A549 (cell line): Measurements from ENCODE around the gene EMB. TPM values are rescaled to one million over a fixed set of nuclear protein-coding genes. Genes with fewer than 3 reads are reported as not detected.
"Not testable (repeated sequence)": the region's sequence is repeated elsewhere in the genome, so short reads cannot be mapped to it uniquely, and the experiment has no call there.

Source experiments
- ATAC-seq, 2 experiments: fragments of 200-7000 bp in 1 of 2; fragments of >200 bp in 1 of 2; cut with Nextera tagmentation in 1 of 2; cut with Tn5 transposase in 1 of 2; 3 replicates each; pipeline versions ENCODE4 v1.8.0 to v1.9.1; 2018 to 2020; ENCODE audit warnings: mild to moderate bottlenecking in 1 of 2, moderate library complexity in 1 of 2
- CTCF ChIA-PET: fragments of 300-600 bp; sonication (Branson Sonifier 250); formaldehyde crosslinking; extraction: SDS; loops from one replicate; lab custom pipeline; 2021; ENCODE audit warnings: antibody characterized with exemption, inconsistent platforms; lab: Yijun Ruan, JAX
- POLR2A ChIA-PET: fragments of 350-600 bp; formaldehyde crosslinking; extraction: SDS; loops from one replicate; lab custom pipeline; 2021; ENCODE audit warnings: antibody characterized with exemption, inconsistent platforms; lab: Yijun Ruan, JAX
- DNase-seq, 2 experiments: peaks; one replicate each; pipeline versions ENCODE4 v3.0.0 to v3.0.0-alpha.2; 2011 to 2016; ENCODE audit warnings: low read depth in 1 of 2, low spot score in 1 of 2
- FAIRE-seq: peaks from 2 replicates; lab custom pipeline; 2011; peaks lifted over from hg19 to GRCh38; lab: Jason Lieb, UNC
- H3K27ac ChIP-seq, 2 experiments: fragments of >200 bp; sonication (Bioruptor Twin); formaldehyde crosslinking; 3 replicates each; pipeline ENCODE4 v1.5.1; 2016 to 2017
- H3K4me1 ChIP-seq: fragments of >200 bp; sonication (Bioruptor Twin); formaldehyde crosslinking; 3 replicates; pipeline ENCODE4 v1.6.1; 2016
- H3K4me2 ChIP-seq: fragments of >200 bp; sonication (Bioruptor Twin); formaldehyde crosslinking; 3 replicates; pipeline ENCODE4 v1.6.1; 2016
- H3K4me3 ChIP-seq: fragments of >200 bp; sonication (Bioruptor Twin); formaldehyde crosslinking; 3 replicates; pipeline ENCODE4 v1.5.1; 2016
- H3K9me3 ChIP-seq: fragments of >200 bp; sonication (Bioruptor Twin); formaldehyde crosslinking; 3 replicates; pipeline ENCODE4 v1.6.1; 2016
- BHLHE40 ChIP-seq: IDR thresholded peaks from 2 replicates; pipeline ENCODE4 v1.6.1; 2012; ENCODE audit warnings: low read depth, low read length, inconsistent platforms
- CBX2 ChIP-seq: fragments of 200-600 bp; sonication (generic); IDR thresholded peaks from 2 replicates; pipeline ENCODE4 v1.6.1; 2016; ENCODE audit warnings: low read depth, mild to moderate bottlenecking, borderline replicate concordance
- CBX8 ChIP-seq: fragments of 200-600 bp; sonication (generic); IDR thresholded peaks from 2 replicates; pipeline ENCODE4 v1.6.1; 2016
- CEBPB ChIP-seq, 2 experiments: fragments of >200 bp in 1 of 2; sonication (Bioruptor Twin) in 1 of 2; formaldehyde crosslinking in 1 of 2; IDR thresholded peaks; 2 replicates each; pipeline ENCODE4 v1.6.1; 2012 to 2016
- CHD4 ChIP-seq: fragments of 200-600 bp; sonication (generic); IDR thresholded peaks from 2 replicates; pipeline ENCODE4 v1.6.1; 2016; ENCODE audit warnings: antibody characterized with exemption, mild to moderate bottlenecking, borderline replicate concordance
- EHF ChIP-seq: fragments of 250-450 bp; sonication (Bioruptor Pico); IDR thresholded peaks from 2 replicates; pipeline ENCODE4 v1.5.0; 2020; ENCODE audit warnings: mild to moderate bottlenecking
- ELK1 ChIP-seq: fragments of 150-350 bp; IDR thresholded peaks from 2 replicates; pipeline ENCODE4 v1.6.1; 2014; ENCODE audit warnings: low read depth, mild to moderate bottlenecking, low read length
- FOXS1 ChIP-seq: fragments of 250-450 bp; sonication (Bioruptor Pico); IDR thresholded peaks from 2 replicates; pipeline ENCODE4 v1.5.0; 2020; ENCODE audit warnings: mild to moderate bottlenecking, moderate library complexity
- GATA3 ChIP-seq: IDR thresholded peaks from 2 replicates; pipeline ENCODE4 v1.6.1; 2012; ENCODE audit warnings: borderline replicate concordance
- HDAC2 ChIP-seq: fragments of 200-600 bp; sonication (generic); IDR thresholded peaks from 2 replicates; pipeline ENCODE4 v1.6.1; 2016
- JUN ChIP-seq, 2 experiments: fragments of >200 bp; sonication (Bioruptor Twin); formaldehyde crosslinking; IDR thresholded peaks; 2 replicates in 1 of 2; 3 replicates in 1 of 2; pipeline ENCODE4 v1.6.1; 2016 to 2017
- JUNB ChIP-seq: fragments of >200 bp; sonication (Bioruptor Twin); formaldehyde crosslinking; IDR thresholded peaks from 2 replicates; pipeline ENCODE4 v1.6.1; 2016
- KDM1A ChIP-seq: fragments of 200-600 bp; sonication (generic); IDR thresholded peaks from 2 replicates; pipeline ENCODE4 v1.6.1; 2016; ENCODE audit warnings: low read depth, mild to moderate bottlenecking
- MAZ ChIP-seq: fragments of 150-350 bp; IDR thresholded peaks from 2 replicates; pipeline ENCODE4 v1.6.1; 2014; ENCODE audit warnings: antibody characterized with exemption, low read depth, low read length, borderline replicate concordance
- PHF8 ChIP-seq: fragments of 200-600 bp; sonication (generic); IDR thresholded peaks from 2 replicates; pipeline ENCODE4 v1.6.1; 2016; ENCODE audit warnings: low read depth, mild to moderate bottlenecking, antibody characterized with exemption, moderate library complexity, borderline replicate concordance
- POLR2A ChIP-seq: IDR thresholded peaks from 2 replicates; pipeline ENCODE4 v1.6.1; 2012; ENCODE audit warnings: mild to moderate bottlenecking, low read length
- RCOR1 ChIP-seq: fragments of 150-350 bp; IDR thresholded peaks from 2 replicates; pipeline ENCODE4 v1.6.1; 2014; ENCODE audit warnings: antibody characterized with exemption, low read length, low read depth
- TFCP2L1 ChIP-seq: fragments of 250-450 bp; sonication (Bioruptor Pico); IDR thresholded peaks from 2 replicates; pipeline ENCODE4 v1.5.0; 2021; ENCODE audit warnings: mild to moderate bottlenecking
- USF2 ChIP-seq: fragments of 450-650 bp; IDR thresholded peaks from 2 replicates; pipeline ENCODE4 v1.6.1; 2014; ENCODE audit warnings: antibody characterized with exemption
- ZFP36 ChIP-seq: fragments of 450-650 bp; IDR thresholded peaks from 2 replicates; pipeline ENCODE4 v1.6.1; 2014; ENCODE audit warnings: borderline replicate concordance; ENCODE audit not compliant: partially characterized antibody
- WGBS: methylation state at CpG from one replicate; pipeline ENCODE4 v1.1.6; 2017; ENCODE audit errors: missing lambda C conversion rate; 5-methylcytosine and 5-hydroxymethylcytosine counted together
- polyA plus RNA-seq, 4 experiments: library from polyadenylated mRNA; depleted of rRNA in 3 of 4; stranded (reverse); fragments of >200 nt; fragmentation: RNase III in 1 of 4; extraction: RNeasy Plus Mini Kit Qiagen cat#74134 plus additional on column Dnase treatment in 1 of 4; gene quantifications; 2 replicates in 3 of 4; 3 replicates in 1 of 4; pipeline ENCODE4 v1.2.3, GENCODE V29; 2011 to 2017

Gene EMB
- polyA plus RNA-seq, 2 of the 4 experiments (the other 2 are of a cell fraction), result 5.2 to 11.9 TPM

- Histone ChIP-seq H3K4me2 (no peak overlapping the region), H3K4me3 (no peak overlapping the region), H3K27ac (no peak overlapping the region), H3K9me3 (no peaks in the 10 kb centered on the region), H3K4me1 (no peaks in the 10 kb centered on the region)
- no peak for TF ChIP-seq PHF8
- no peak for TF ChIP-seq ZFP36
- no peak for TF ChIP-seq BHLHE40
- TF ChIP-seq ELK1, result no peak
- TF ChIP-seq KDM1A, result no peak
- no peak for TF ChIP-seq USF2
- TF ChIP-seq GATA3, result no peak
- TF ChIP-seq TFCP2L1 (CRISPR knock-in tag), result no peak
- TF ChIP-seq CBX2, result no peak
- TF ChIP-seq RCOR1, result no peak
- TF ChIP-seq HDAC2, result no peak
- no peak for TF ChIP-seq FOXS1 (CRISPR knock-in tag)
- no peak for TF ChIP-seq POLR2A
- no peak for TF ChIP-seq MAZ
- no peak for TF ChIP-seq JUNB
- TF ChIP-seq EHF (CRISPR knock-in tag), result no peak
- ATAC-seq (no peak), DNase-seq (no peak), FAIRE-seq (no peak)
- ChIA-PET CTCF (no interaction called here), POLR2A (no interaction called here)
- WGBS, result 34% methylated on average over 1 of the region's 1 CpG
These were observed 34.2 kb downstream of the EMB start for GRCh38 chr5:50406877-50407276.

GRCh38 chr5:50401336-50401735 is 39.8 kb downstream of the EMB start:
- Histone ChIP-seq H3K4me2 (no peak overlapping the region), H3K4me1 (no peaks in the 10 kb centered on the region), H3K4me3 (no peak overlapping the region), H3K27ac (no peak overlapping the region), H3K9me3 (no peaks in the 10 kb centered on the region)
- no peak for DNase-seq
- 18% methylated on average over 3 of the region's 3 CpGs for WGBS
- TF ChIP-seq CHD4 (no peak), USF2 (no peak), EHF (CRISPR knock-in tag) (no peak), JUN (IDR thresholded peaks at IDR 0.05) (no peak), CEBPB (IDR thresholded peaks at IDR 0.05) (no peak), CBX8 (no peak)
- CTCF ChIA-PET, result no interaction called here
- POLR2A ChIA-PET, result no interaction called here
- no peak for FAIRE-seq
- ATAC-seq, result no peak

- H3K4me1 ChIP-seq, CTCF ChIA-PET, H3K4me2 ChIP-seq, H3K27ac ChIP-seq, H3K9me3 ChIP-seq: not testable (repeated sequence)
- FAIRE-seq (peak; percentile 18), DNase-seq (peak in 1 of 2 experiments; percentile 5)
- 12% methylated on average over 2 of the region's 2 CpGs for WGBS
- peak; percentile 20; the same call in 1 of the 2 replicates for TF ChIP-seq JUNB
- TF ChIP-seq, all 56 proteins: peak for 1; not testable (repeated sequence) for 55
- POLR2A ChIA-PET, H3K4me3 ChIP-seq, ATAC-seq: not testable (repeated sequence)
These were observed 47.0 kb downstream of the EMB start for GRCh38 chr5:50393925-50394609.

- DNase-seq, H3K9me3 ChIP-seq, H3K4me2 ChIP-seq, H3K27ac ChIP-seq, CTCF ChIA-PET, FAIRE-seq, H3K4me3 ChIP-seq, H3K4me1 ChIP-seq, POLR2A ChIA-PET, ATAC-seq: not testable (repeated sequence)
- WGBS, result 22% methylated on average over 3 of the region's 3 CpGs
These were observed 48.8 kb downstream of the EMB start for GRCh38 chr5:50392289-50392688.

GRCh38 chr5:50384381-50384780 is 56.7 kb downstream of the EMB start:
- H3K9me3 ChIP-seq, H3K4me1 ChIP-seq, H3K27ac ChIP-seq, POLR2A ChIA-PET, ATAC-seq, CTCF ChIA-PET, DNase-seq, H3K4me3 ChIP-seq, H3K4me2 ChIP-seq, FAIRE-seq: not testable (repeated sequence)
- 6% methylated on average over 2 of the region's 2 CpGs for WGBS

- DNase-seq, H3K4me2 ChIP-seq, FAIRE-seq, ATAC-seq, H3K27ac ChIP-seq, CTCF ChIA-PET, H3K4me1 ChIP-seq, POLR2A ChIA-PET, H3K4me3 ChIP-seq, H3K9me3 ChIP-seq: not testable (repeated sequence)
- 80% methylated on average over 4 of the region's 11 CpGs for WGBS
These were observed 64.4 kb downstream of the EMB start for GRCh38 chr5:50376696-50377095.
